ENCODE results near the gene SREBF1.
A peak's percentile ranks its signal among the peaks of the same experiment; 100 is the strongest.

SREBF1 gene

GRCh38 chr17:17820046-17820445 lies 16.7 kb downstream of the SREBF1 start:
- no peak for DNase-seq (ENCODE audit: extremely low read depth, low read depth)
- no peak overlapping the region for H3K4me3 ChIP-seq (replicated peaks; ENCODE audit: low read depth, low read length)
- no peak for TF ChIP-seq CTCF (IDR thresholded peaks at IDR 0.05; ENCODE audit: low read depth, low read length, missing control alignments)

- TF ChIP-seq CTCF (IDR thresholded peaks at IDR 0.05; ENCODE audit: low read depth, low read length, missing control alignments) = no peak
- peak; percentile 74 for DNase-seq (ENCODE audit: extremely low read depth, low read depth)
- H3K4me3 ChIP-seq (replicated peaks; ENCODE audit: low read depth, low read length) = no peak overlapping the region
These were observed 17.2 kb downstream of the SREBF1 start for GRCh38 chr17:17819561-17819995.

- no peak overlapping the region for H3K4me3 ChIP-seq (replicated peaks; ENCODE audit: low read depth, low read length)
- DNase-seq (ENCODE audit: extremely low read depth, low read depth) = no peak
- TF ChIP-seq CTCF (IDR thresholded peaks at IDR 0.05; ENCODE audit: low read depth, low read length, missing control alignments) = no peak
These were observed 17.7 kb downstream of the SREBF1 start for GRCh38 chr17:17819111-17819510.

- TF ChIP-seq CTCF (IDR thresholded peaks at IDR 0.05; ENCODE audit: low read depth, low read length, missing control alignments) = no peak
- no peak for DNase-seq (ENCODE audit: extremely low read depth, low read depth)
- H3K4me3 ChIP-seq (replicated peaks; ENCODE audit: low read depth, low read length) = no peak overlapping the region
These were observed 18.7 kb downstream of the SREBF1 start for GRCh38 chr17:17818088-17818526.

GRCh38 chr17:17817552-17817947 lies 19.2 kb downstream of the SREBF1 start:
- no peak for TF ChIP-seq CTCF (IDR thresholded peaks at IDR 0.05; ENCODE audit: low read depth, low read length, missing control alignments)
- DNase-seq (ENCODE audit: extremely low read depth, low read depth) = no peak
- H3K4me3 ChIP-seq (replicated peaks; ENCODE audit: low read depth, low read length) = no peak overlapping the region

- no peak overlapping the region for H3K4me3 ChIP-seq (replicated peaks; ENCODE audit: low read depth, low read length)
- TF ChIP-seq CTCF (IDR thresholded peaks at IDR 0.05; ENCODE audit: low read depth, low read length, missing control alignments) = no peak
- no peak for DNase-seq (ENCODE audit: extremely low read depth, low read depth)
These were observed 19.8 kb downstream of the SREBF1 start for GRCh38 chr17:17816831-17817551.

Data from HFF-Myc (cell line).